ENCODE measurements around the gene ZBTB7B.

ZBTB7B gene

DNA sequence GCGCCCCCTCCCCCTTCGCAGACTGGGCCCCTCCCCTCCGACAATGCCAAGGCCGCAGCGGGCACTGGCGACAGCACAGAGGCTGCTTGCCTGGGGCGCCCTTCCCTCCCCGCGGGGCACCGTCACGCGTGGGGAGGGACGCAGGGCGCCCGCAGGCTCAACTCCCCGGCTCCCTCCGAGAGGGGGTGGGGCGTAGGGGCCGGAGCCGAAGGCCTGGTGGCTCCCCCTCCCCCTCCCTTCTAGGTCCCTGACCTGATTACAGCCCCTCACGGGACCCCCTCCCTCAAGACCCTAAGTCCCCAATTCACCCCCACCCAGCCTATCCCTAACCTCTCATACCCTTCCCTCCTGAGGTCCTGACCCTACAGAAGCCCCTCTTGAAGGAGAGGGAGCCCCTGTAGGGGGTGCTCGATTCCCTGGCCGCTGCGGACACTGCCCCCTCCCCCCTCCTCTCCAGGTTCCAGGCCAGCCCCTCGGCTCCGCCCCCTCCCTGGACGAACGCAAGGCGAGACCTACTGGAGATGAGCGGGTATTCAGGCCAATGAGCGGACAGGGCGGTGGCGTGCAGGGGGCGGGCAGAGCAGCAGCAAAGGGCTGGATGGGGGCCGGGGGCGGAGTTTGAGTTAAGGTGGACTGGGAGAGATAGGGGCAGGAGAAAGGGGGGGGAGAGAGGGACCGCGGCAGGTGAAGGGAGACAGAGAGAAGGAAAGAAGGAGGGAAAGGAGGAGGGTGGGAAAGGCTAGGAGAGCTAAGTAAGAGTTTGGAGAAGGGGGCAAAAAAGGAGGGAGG is 733 bp upstream of the ZBTB7B start (continued):
- TF ChIP-seq REPIN1 (tag by site-specific recombination; IDR thresholded peaks at IDR 0.05; ENCODE audit: low read depth) (no peak), ZBTB1 (tag by site-specific recombination; IDR thresholded peaks at IDR 0.05) (peak; percentile 74; the same call in 1 of the 2 replicates), ZNF174 (tag by site-specific recombination; IDR thresholded peaks at IDR 0.05) (no peak), ZIC2 (tag by site-specific recombination; IDR thresholded peaks at IDR 0.05) (peak; percentile 74), ZNF837 (tag by site-specific recombination; IDR thresholded peaks at IDR 0.05) (no peak), ZNF707 (tag by site-specific recombination; IDR thresholded peaks at IDR 0.05) (no peak), ZSCAN30 (tag by site-specific recombination; IDR thresholded peaks at IDR 0.05) (peak; percentile 58; the same call in 1 of the 2 replicates), ZNF394 (tag by site-specific recombination; IDR thresholded peaks at IDR 0.05; ENCODE audit: borderline replicate concordance) (peak; percentile 35), ZBTB44 (tag by site-specific recombination; IDR thresholded peaks at IDR 0.05) (no peak), ZNF704 (tag by site-specific recombination; IDR thresholded peaks at IDR 0.05) (no peak), ZBTB21 (tag by site-specific recombination; IDR thresholded peaks at IDR 0.05) (no peak), ZNF664 (tag by site-specific recombination; IDR thresholded peaks at IDR 0.05) (no peak), PRDM1 (tag by site-specific recombination; IDR thresholded peaks at IDR 0.05) (peak; percentile 100), ZNF266 (tag by site-specific recombination; IDR thresholded peaks at IDR 0.05; ENCODE audit: low read depth) (no peak), ZNF23 (tag by site-specific recombination; IDR thresholded peaks at IDR 0.05; ENCODE audit: borderline replicate concordance) (no peak), ZNF335 (tag by site-specific recombination; conservative IDR thresholded peaks at IDR 0.05) (peak; percentile 81), ZNF423 (tag by site-specific recombination; IDR thresholded peaks at IDR 0.05) (peak; percentile 68), HOXC10 (CRISPR knock-in tag; IDR thresholded peaks at IDR 0.05) (no peak), ZSCAN5A (tag by site-specific recombination; IDR thresholded peaks at IDR 0.05) (peak; percentile 80; the same call in 1 of the 2 replicates), ZNF138 (tag by site-specific recombination; IDR thresholded peaks at IDR 0.05; ENCODE audit: borderline replicate concordance) (no peak), ZBTB48 (tag by site-specific recombination; IDR thresholded peaks at IDR 0.05) (peak; percentile 98), WT1 (tag by site-specific recombination; IDR thresholded peaks at IDR 0.05) (peak; percentile 31), SETDB1 (IDR thresholded peaks at IDR 0.05; ENCODE audit: insufficient read length, low read length) (no peak)
- TF ChIP-seq, protein P1, sequence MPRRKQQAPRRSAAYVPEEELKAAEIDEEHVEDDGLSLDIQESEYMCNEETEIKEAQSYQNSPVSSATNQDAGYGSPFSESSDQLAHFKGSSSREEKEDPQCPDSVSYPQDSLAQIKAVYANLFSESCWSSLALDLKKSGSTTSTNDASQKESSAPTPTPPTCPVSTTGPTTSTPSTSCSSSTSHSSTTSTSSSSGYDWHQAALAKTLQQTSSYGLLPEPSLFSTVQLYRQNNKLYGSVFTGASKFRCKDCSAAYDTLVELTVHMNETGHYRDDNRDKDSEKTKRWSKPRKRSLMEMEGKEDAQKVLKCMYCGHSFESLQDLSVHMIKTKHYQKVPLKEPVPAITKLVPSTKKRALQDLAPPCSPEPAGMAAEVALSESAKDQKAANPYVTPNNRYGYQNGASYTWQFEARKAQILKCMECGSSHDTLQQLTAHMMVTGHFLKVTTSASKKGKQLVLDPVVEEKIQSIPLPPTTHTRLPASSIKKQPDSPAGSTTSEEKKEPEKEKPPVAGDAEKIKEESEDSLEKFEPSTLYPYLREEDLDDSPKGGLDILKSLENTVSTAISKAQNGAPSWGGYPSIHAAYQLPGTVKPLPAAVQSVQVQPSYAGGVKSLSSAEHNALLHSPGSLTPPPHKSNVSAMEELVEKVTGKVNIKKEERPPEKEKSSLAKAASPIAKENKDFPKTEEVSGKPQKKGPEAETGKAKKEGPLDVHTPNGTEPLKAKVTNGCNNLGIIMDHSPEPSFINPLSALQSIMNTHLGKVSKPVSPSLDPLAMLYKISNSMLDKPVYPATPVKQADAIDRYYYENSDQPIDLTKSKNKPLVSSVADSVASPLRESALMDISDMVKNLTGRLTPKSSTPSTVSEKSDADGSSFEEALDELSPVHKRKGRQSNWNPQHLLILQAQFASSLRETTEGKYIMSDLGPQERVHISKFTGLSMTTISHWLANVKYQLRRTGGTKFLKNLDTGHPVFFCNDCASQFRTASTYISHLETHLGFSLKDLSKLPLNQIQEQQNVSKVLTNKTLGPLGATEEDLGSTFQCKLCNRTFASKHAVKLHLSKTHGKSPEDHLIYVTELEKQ (tag by site-specific recombination; IDR thresholded peaks at IDR 0.05; ENCODE audit: borderline replicate concordance): peak; percentile 71
- TF ChIP-seq, protein P2, sequence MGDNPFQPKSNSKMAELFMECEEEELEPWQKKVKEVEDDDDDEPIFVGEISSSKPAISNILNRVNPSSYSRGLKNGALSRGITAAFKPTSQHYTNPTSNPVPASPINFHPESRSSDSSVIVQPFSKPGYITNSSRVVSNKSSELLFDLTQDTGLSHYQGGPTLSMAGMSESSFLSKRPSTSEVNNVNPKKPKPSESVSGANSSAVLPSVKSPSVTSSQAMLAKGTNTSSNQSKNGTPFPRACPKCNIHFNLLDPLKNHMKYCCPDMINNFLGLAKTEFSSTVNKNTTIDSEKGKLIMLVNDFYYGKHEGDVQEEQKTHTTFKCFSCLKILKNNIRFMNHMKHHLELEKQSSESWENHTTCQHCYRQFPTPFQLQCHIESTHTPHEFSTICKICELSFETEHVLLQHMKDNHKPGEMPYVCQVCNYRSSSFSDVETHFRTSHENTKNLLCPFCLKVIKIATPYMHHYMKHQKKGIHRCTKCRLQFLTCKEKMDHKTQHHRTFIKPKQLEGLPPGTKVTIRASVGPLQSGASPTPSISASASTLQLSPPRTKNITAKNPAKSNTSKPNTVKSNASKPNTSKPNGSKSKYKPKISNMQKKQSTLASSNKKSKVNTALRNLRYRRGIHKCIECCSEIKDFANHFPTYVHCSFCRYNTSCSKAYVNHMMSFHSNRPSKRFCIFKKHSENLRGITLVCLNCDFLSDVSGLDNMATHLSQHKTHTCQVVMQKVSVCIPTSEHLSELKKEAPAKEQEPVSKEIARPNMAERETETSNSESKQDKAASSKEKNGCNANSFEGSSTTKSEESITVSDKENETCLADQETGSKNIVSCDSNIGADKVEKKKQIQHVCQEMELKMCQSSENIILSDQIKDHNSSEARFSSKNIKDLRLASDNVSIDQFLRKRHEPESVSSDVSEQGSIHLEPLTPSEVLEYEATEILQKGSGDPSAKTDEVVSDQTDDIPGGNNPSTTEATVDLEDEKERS (tag by site-specific recombination; IDR thresholded peaks at IDR 0.05): peak; percentile 88
- TF ChIP-seq, protein P3, sequence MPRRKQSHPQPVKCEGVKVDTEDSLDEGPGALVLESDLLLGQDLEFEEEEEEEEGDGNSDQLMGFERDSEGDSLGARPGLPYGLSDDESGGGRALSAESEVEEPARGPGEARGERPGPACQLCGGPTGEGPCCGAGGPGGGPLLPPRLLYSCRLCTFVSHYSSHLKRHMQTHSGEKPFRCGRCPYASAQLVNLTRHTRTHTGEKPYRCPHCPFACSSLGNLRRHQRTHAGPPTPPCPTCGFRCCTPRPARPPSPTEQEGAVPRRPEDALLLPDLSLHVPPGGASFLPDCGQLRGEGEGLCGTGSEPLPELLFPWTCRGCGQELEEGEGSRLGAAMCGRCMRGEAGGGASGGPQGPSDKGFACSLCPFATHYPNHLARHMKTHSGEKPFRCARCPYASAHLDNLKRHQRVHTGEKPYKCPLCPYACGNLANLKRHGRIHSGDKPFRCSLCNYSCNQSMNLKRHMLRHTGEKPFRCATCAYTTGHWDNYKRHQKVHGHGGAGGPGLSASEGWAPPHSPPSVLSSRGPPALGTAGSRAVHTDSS (tag by site-specific recombination; IDR thresholded peaks at IDR 0.05): no peak; the same call in 1 of the 2 replicates
- TF ChIP-seq, protein P4, sequence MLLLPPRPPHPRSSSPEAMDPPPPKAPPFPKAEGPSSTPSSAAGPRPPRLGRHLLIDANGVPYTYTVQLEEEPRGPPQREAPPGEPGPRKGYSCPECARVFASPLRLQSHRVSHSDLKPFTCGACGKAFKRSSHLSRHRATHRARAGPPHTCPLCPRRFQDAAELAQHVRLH (tag by site-specific recombination; IDR thresholded peaks at IDR 0.05): peak; percentile 27; the same call in 1 of the 2 replicates

Data from HEK293 (cell line).